ENCODE measurements around the gene TTC22. TPM values are rescaled to one million over a fixed set of nuclear protein-coding genes. Genes with fewer than 3 reads are reported as not detected.

TTC22 gene
- total and polyA plus RNA-seq, 12 donors: 0.06 to 1.0 (median 0.15) TPM; not detected in 5

- H3K9me3 ChIP-seq: no peaks in the 10 kb centered on the region
- ATAC-seq: no peak
- DNase-seq: no peak
- no peak overlapping the region for H3K27ac ChIP-seq
- no peaks in the 10 kb centered on the region for H3K4me1 ChIP-seq
- 63 to 70% methylated on average over 4 of the region's 4 CpGs for WGBS, 2 donors
- no peak overlapping the region for H3K4me3 ChIP-seq
- peaks cover 0 to 7% (median 0%) of the 10 kb centered on the region in 9 donors for H3K36me3 ChIP-seq
- TF ChIP-seq, protein P1, sequence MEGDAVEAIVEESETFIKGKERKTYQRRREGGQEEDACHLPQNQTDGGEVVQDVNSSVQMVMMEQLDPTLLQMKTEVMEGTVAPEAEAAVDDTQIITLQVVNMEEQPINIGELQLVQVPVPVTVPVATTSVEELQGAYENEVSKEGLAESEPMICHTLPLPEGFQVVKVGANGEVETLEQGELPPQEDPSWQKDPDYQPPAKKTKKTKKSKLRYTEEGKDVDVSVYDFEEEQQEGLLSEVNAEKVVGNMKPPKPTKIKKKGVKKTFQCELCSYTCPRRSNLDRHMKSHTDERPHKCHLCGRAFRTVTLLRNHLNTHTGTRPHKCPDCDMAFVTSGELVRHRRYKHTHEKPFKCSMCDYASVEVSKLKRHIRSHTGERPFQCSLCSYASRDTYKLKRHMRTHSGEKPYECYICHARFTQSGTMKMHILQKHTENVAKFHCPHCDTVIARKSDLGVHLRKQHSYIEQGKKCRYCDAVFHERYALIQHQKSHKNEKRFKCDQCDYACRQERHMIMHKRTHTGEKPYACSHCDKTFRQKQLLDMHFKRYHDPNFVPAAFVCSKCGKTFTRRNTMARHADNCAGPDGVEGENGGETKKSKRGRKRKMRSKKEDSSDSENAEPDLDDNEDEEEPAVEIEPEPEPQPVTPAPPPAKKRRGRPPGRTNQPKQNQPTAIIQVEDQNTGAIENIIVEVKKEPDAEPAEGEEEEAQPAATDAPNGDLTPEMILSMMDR (IDR thresholded peaks at IDR 0.05): no peak
- H3K27me3 ChIP-seq: no peaks in the 10 kb centered on the region
- intact Hi-C loops (cut with DNase I): loop anchor here in 1 of 10 donors (10.0 kb wide), 1 partner anchor 63 kb away; no protein-coding TSS in a partner anchor
Observed at GRCh38 chr1:54751426-54751825, 49.7 kb downstream of the TTC22 start.

- H3K4me3 ChIP-seq: no peak overlapping the region
Observed at GRCh38 chr1:54750596-54750995, 50.5 kb downstream of the TTC22 start.

DNA sequence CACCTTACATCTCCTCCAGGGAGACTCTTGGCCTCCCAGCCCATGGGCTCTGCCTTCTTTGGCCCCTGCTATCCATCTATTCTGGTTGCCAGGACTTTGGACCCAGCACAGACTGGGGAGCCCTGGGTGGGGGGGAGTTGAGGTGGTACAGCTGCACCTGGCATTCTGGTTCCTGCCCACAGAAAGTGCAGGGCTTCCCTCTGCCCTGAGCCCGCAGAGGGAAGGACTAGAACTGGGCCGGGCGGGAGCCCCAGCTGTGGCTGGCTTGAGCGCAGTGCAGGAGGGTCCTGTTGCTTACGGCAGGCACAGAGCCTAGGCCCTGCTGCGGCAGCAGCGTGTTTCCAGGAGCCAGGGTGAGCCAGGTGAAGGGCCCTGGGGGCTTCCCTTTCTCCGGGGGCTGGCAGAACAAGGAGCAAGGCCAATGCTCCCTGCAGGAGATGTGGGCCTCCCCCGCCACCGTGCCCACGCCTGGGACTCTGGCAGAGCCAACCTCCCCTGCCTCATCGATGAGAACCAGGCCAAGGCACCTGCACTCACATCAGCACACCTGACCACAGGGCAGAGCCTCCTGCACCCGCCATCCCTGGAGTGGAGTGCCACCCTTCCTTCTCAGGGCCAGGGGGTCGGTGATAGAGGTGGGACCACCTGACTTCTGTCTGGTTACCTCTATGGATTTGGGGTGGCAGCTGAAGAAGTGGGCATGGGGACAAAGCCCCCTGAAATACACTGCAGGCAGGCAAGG is 52.9 kb downstream of the TTC22 start:
- DNase-seq: no peak
- WGBS, 2 donors: 85 to 86% methylated on average over 13 to 14 of the region's 14 CpGs

More at GRCh38 chr1:54750596-54750995, 50.5 kb downstream of the TTC22 start:
- Histone ChIP-seq H3K36me3 (no peaks in the 10 kb centered on the region), H3K27me3 (no peaks in the 10 kb centered on the region), H3K27ac (no peak overlapping the region), H3K4me1 (no peaks in the 10 kb centered on the region), H3K9me3 (no peaks in the 10 kb centered on the region)
- no peak for ATAC-seq
- TF ChIP-seq, protein P1 (IDR thresholded peaks at IDR 0.05): no peak
- DNase-seq: no peak
- WGBS, 2 donors: 75 to 79% methylated on average over 6 of the region's 6 CpGs
- intact Hi-C loops (cut with DNase I): loop anchor here in 1 of 10 donors (10.0 kb wide), 1 partner anchor 64 kb away; no protein-coding TSS in a partner anchor

DNA sequence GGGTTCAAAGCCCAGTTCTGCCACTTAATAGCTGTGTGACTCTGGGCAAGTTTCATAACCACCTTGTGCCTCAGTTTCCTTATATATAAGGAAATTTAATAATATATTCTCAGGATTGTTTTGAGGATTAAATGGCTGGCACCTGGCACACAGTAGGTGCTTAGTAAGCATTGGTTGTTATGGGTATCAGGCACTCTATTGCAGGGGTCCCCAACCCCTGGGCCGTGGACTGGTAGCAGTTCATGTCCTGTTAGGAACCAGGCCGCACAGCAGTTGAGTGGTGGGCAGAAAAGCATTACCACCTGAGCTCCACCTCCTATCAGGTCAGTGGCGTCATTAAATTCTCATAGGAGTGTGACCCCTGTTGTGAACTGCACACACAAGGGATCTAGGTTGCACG is 55.3 kb downstream of the TTC22 start:
- no peaks in the 10 kb centered on the region for H3K9me3 ChIP-seq
- no peaks in the 10 kb centered on the region for H3K4me1 ChIP-seq
- 97 to 98% methylated on average over 4 of the region's 4 CpGs for WGBS, 2 donors
- H3K27me3 ChIP-seq: no peaks in the 10 kb centered on the region
- H3K27ac ChIP-seq: no peak overlapping the region
- DNase-seq (no peak), ATAC-seq (no peak)
- no peak overlapping the region for H3K4me3 ChIP-seq
- H3K36me3 ChIP-seq: peaks cover 0 to 31% (median 17%) of the 10 kb centered on the region in 9 donors
- intact Hi-C loops (cut with DNase I): no loop called here
- TF ChIP-seq, protein P1 (IDR thresholded peaks at IDR 0.05): no peak

More for the DNA sequence above, 52.9 kb downstream of the TTC22 start:
- intact Hi-C loops (cut with DNase I): no loop called here
- Histone ChIP-seq H3K9me3 (no peaks in the 10 kb centered on the region), H3K27me3 (no peaks in the 10 kb centered on the region), H3K27ac (no peak overlapping the region), H3K4me3 (no peak overlapping the region), H3K4me1 (no peaks in the 10 kb centered on the region), H3K36me3 (peaks cover 0 to 7% (median 0%) of the 10 kb centered on the region in 9 donors)
- ATAC-seq: no peak
- TF ChIP-seq, protein P1 (IDR thresholded peaks at IDR 0.05): no peak
